IMR-90 (cell line): ENCODE measurements around the gene CATSPER3. TPM values are rescaled to one million over a fixed set of nuclear protein-coding genes. Genes with fewer than 3 reads are reported as not detected.

Experiments
- ATAC-seq: fragments of 200-7000 bp; cut with Tn5 transposase; 2 replicates; pipeline ENCODE4 v1.9.1; 2020; ENCODE audit warnings: low read depth, mild to moderate bottlenecking, moderate library complexity
- BruUV-seq: library from RNA; stranded (reverse); fragments of 400-500 nt; replicated peaks from 2 replicates; lab custom pipeline; 2021; lab: Mats Ljungman, UMichigan
- CTCF ChIA-PET: fragments of 300-600 bp; formaldehyde crosslinking; extraction: SDS; loops from one replicate; lab custom pipeline; 2021; ENCODE audit warnings: antibody characterized with exemption; lab: Yijun Ruan, JAX
- POLR2A ChIA-PET: fragments of 300-600 bp; sonication (Branson Sonifier 250); formaldehyde crosslinking; loops from one replicate; lab custom pipeline; 2022; ENCODE audit warnings: antibody characterized with exemption; ENCODE audit not compliant: unreplicated experiment; lab: Charles Lee
- DNase-seq: peaks from one replicate; pipeline ENCODE4 v3.0.0; 2013
- H2AFZ ChIP-seq: replicated peaks from 2 replicates; pipeline ENCODE3; 2013; ENCODE audit warnings: low read length, mild to moderate bottlenecking; ENCODE audit not compliant: poor library complexity
- H2AK5ac ChIP-seq: 2 replicates; pipeline ENCODE4 v1.6.1; 2013; ENCODE audit warnings: low read depth, low read length, inconsistent platforms
- H2AK9ac ChIP-seq: replicated peaks from 2 replicates; pipeline ENCODE3; 2013; ENCODE audit warnings: mild to moderate bottlenecking, low read depth, low read length, moderate library complexity; ENCODE audit not compliant: poor library complexity
- H2BK120ac ChIP-seq: 2 replicates; pipeline ENCODE4 v1.6.1; 2013; ENCODE audit warnings: low read depth, low read length, inconsistent platforms
- H2BK15ac ChIP-seq: 3 replicates; pipeline ENCODE4 v1.6.1; 2013; ENCODE audit warnings: low read depth, low read length, inconsistent platforms
- H2BK20ac ChIP-seq: 2 replicates; pipeline ENCODE4 v1.6.1; 2013; ENCODE audit warnings: low read depth, mild to moderate bottlenecking, inconsistent platforms, low read length, moderate library complexity
- H2BK5ac ChIP-seq: 2 replicates; pipeline ENCODE4 v1.6.1; 2013; ENCODE audit warnings: mild to moderate bottlenecking, low read depth, low read length, inconsistent platforms; ENCODE audit not compliant: poor library complexity, severe bottlenecking
- H3K14ac ChIP-seq: replicated peaks from 2 replicates; pipeline ENCODE4 v1.6.1; 2013; ENCODE audit warnings: low read depth, low read length, inconsistent platforms
- H3K18ac ChIP-seq: 2 replicates; pipeline ENCODE4 v1.6.1; 2013; ENCODE audit warnings: low read depth, low read length, control low read depth
- H3K23ac ChIP-seq: 2 replicates; pipeline ENCODE4 v1.6.1; 2013; ENCODE audit warnings: low read depth, low read length, inconsistent platforms
- H3K27ac ChIP-seq: 2 replicates; pipeline ENCODE4 v1.5.1; 2013; ENCODE audit warnings: mild to moderate bottlenecking, control low read depth, low read length; ENCODE audit not compliant: insufficient read depth
- H3K27me3 ChIP-seq: 2 replicates; pipeline ENCODE4 v1.6.1; 2013; ENCODE audit warnings: low read length; ENCODE audit not compliant: control insufficient read depth, insufficient read depth
- H3K36me3 ChIP-seq: 2 replicates; pipeline ENCODE4 v1.6.1; 2013; ENCODE audit warnings: low read length, mixed read lengths; ENCODE audit not compliant: control insufficient read depth, insufficient read depth
- H3K4ac ChIP-seq: 2 replicates; pipeline ENCODE4 v1.6.1; 2013; ENCODE audit warnings: low read depth, low read length, inconsistent platforms
- H3K4me1 ChIP-seq: 2 replicates; pipeline ENCODE4 v1.6.1; 2013; ENCODE audit warnings: low read length, mixed read lengths; ENCODE audit not compliant: control insufficient read depth, insufficient read depth
- H3K4me2 ChIP-seq: 2 replicates; pipeline ENCODE4 v1.6.1; 2013; ENCODE audit warnings: low read depth, mild to moderate bottlenecking, control low read depth, low read length, moderate library complexity
- H3K4me3 ChIP-seq: 2 replicates; pipeline ENCODE4 v1.5.1; 2013; ENCODE audit warnings: low read depth, mild to moderate bottlenecking, control low read depth, low read length, moderate library complexity; ENCODE audit not compliant: insufficient read depth
- H3K56ac ChIP-seq: 2 replicates; pipeline ENCODE4 v1.6.1; 2013; ENCODE audit warnings: low read length, inconsistent platforms; ENCODE audit not compliant: insufficient read depth; ENCODE audit errors: extremely low read depth
- H3K79me1 ChIP-seq, 2 experiments: 2 replicates each; pipeline ENCODE4 v1.6.1; 2013; ENCODE audit warnings: low read length in 2 of 2, inconsistent platforms in 1 of 2, low read depth in 1 of 2
- H3K9ac ChIP-seq: 2 replicates; pipeline ENCODE4 v1.6.1; 2013; ENCODE audit warnings: low read depth, low read length, control low read depth
- H3K9me1 ChIP-seq: 2 replicates; pipeline ENCODE4 v1.6.1; 2013; ENCODE audit warnings: low read length, inconsistent platforms; ENCODE audit not compliant: insufficient read depth
- H3K9me3 ChIP-seq: 2 replicates; pipeline ENCODE4 v1.6.1; 2013; ENCODE audit warnings: low read length; ENCODE audit not compliant: control insufficient read depth, insufficient read depth
- H4K20me1 ChIP-seq: 2 replicates; pipeline ENCODE4 v1.6.1; 2013; ENCODE audit warnings: low read length, inconsistent platforms; ENCODE audit not compliant: insufficient read depth
- H4K5ac ChIP-seq: 2 replicates; pipeline ENCODE4 v1.6.1; 2013; ENCODE audit warnings: mild to moderate bottlenecking, low read depth, low read length, control low read depth
- H4K8ac ChIP-seq, 2 experiments: 2 replicates each; pipeline ENCODE4 v1.6.1; 2013; ENCODE audit warnings: low read depth in 2 of 2, low read length in 2 of 2, control low read depth in 1 of 2, inconsistent platforms in 1 of 2
- H4K91ac ChIP-seq: 2 replicates; pipeline ENCODE4 v1.6.1; 2013; ENCODE audit warnings: low read depth, low read length, inconsistent platforms; ENCODE audit not compliant: insufficient read depth
- CEBPB ChIP-seq: IDR thresholded peaks from 2 replicates; pipeline ENCODE4 v1.6.1; 2012; ENCODE audit warnings: low read depth, low read length, improper control_type of control experiment
- CHD1 ChIP-seq: IDR thresholded peaks from 2 replicates; pipeline ENCODE4 v1.6.1; 2012; ENCODE audit warnings: low read depth, low read length, improper control_type of control experiment
- FOS ChIP-seq: fragments of 150-350 bp; IDR thresholded peaks from 2 replicates; pipeline ENCODE4 v1.6.1; 2016; ENCODE audit warnings: low read depth, low read length
- MAFK ChIP-seq: IDR thresholded peaks from 2 replicates; pipeline ENCODE4 v1.6.1; 2012; ENCODE audit warnings: low read depth, low read length, improper control_type of control experiment
- RAD21 ChIP-seq: IDR thresholded peaks from 2 replicates; pipeline ENCODE4 v1.6.1; 2012; ENCODE audit warnings: low read length, improper control_type of control experiment
- RCOR1 ChIP-seq: IDR thresholded peaks from 2 replicates; pipeline ENCODE4 v1.6.1; 2012; ENCODE audit warnings: mild to moderate bottlenecking, low read length, improper control_type of control experiment; ENCODE audit not compliant: insufficient replicate concordance
- RFX5 ChIP-seq: IDR thresholded peaks from 2 replicates; pipeline ENCODE4 v1.8.0; 2012; ENCODE audit warnings: low read depth, mild to moderate bottlenecking, low read length, moderate library complexity
- WGBS, 2 experiments: methylation state at CpG; one replicate each; pipeline versions ENCODE4 v1.1.5 to v1.1.7; 2013; ENCODE audit warnings: missing lambda C conversion rate in 2 of 2; ENCODE audit not compliant: insufficient read length in 1 of 2; ENCODE audit errors: extremely low coverage in 2 of 2; 5-methylcytosine and 5-hydroxymethylcytosine counted together
- dilution Hi-C: fragments of 300-500 bp; cut with HindIII; formaldehyde crosslinking; loops from one replicate; pipeline ENCODE4 v1.14.3; 2018; ENCODE audit warnings: low sequenced_read_pairs; ENCODE audit not compliant: unreplicated experiment
- in situ Hi-C: fragments of 300-500 bp; cut with MboI; formaldehyde crosslinking; loops from 3 replicates; pipeline ENCODE4 v1.14.3; 2019; ENCODE audit warnings: low sequenced_read_pairs, inconsistent platforms, mixed read lengths
- intact Hi-C: fragments of 100-400 bp; cut with micrococcal nuclease; formaldehyde crosslinking; loops from 2 replicates; pipeline ENCODE4 v1.10.0; 2022
- polyA plus RNA-seq, 3 experiments: library from polyadenylated mRNA; depleted of rRNA; stranded (reverse); fragments of >200 nt; gene quantifications; 2 replicates each; pipeline ENCODE4 v1.2.3, GENCODE V29; 2012; ENCODE audit warnings: low replicate concordance in 1 of 3
- total RNA-seq: library from RNA; depleted of rRNA; stranded (reverse); fragments of >200 nt; gene quantifications from 2 replicates; pipeline ENCODE4 v1.2.3, GENCODE V29; 2012
- TF ChIP-seq, protein P1 (sequence below): fragments of 150-350 bp; IDR thresholded peaks from 2 replicates; pipeline ENCODE4 v1.6.1; 2016; ENCODE audit warnings: low read depth, mild to moderate bottlenecking, low read length, moderate library complexity, borderline replicate concordance
- TF ChIP-seq, protein P2 (sequence below): fragments of 150-350 bp; IDR thresholded peaks from 2 replicates; pipeline ENCODE4 v1.6.1; 2017; ENCODE audit warnings: mild to moderate bottlenecking, antibody characterized with exemption, low read length, low read depth

The CATSPER3 gene
- total and polyA plus RNA-seq, 2 of the 4 experiments (the other 2 are of a cell fraction) = under 0.01 to 0.12 TPM

DNA sequence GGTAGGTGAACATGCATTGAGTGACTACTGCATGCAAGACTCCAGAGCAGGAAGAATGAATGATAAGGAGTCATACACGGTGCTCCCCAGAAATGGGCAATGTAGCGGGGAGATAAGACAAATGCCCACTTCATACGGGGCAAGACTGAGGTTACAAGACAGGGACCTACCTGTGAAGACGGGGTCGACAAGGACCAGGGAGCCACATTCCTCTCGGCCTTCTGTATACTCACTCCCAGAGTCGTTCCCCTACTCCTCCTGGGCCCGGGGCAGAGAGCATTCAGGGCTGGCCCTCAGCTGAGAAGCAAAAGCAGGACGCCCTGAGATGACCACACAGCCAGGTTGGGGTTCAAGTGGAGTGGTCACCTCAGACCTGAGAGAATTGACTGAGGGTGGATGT is 39.6 kb downstream of the CATSPER3 start:
- Histone ChIP-seq H3K4me2 (no peak overlapping the region), H2BK120ac (no peak overlapping the region), H3K4ac (no peak overlapping the region), H4K91ac (no peak overlapping the region), H2BK20ac (no peak overlapping the region), H2BK15ac (no peak overlapping the region), H3K27ac (no peak overlapping the region), H3K18ac (no peak overlapping the region), H3K79me1 (no peaks in the 10 kb centered on the region), H3K4me1 (no peaks in the 10 kb centered on the region), H3K27me3 (0 out of 2 replicates have a peak, but pooled peaks cover 2% of the 10 kb centered on the region), H3K9me1 (peaks cover 4% of the 10 kb centered on the region; the same call in 1 of the 2 replicates), H2AK9ac (no peak overlapping the region), H2AFZ (no peak overlapping the region), H4K20me1 (no peaks in the 10 kb centered on the region; the same call in none of the 2 replicates), H4K8ac (no peak overlapping the region), H2AK5ac (no peak overlapping the region), H4K5ac (no peak overlapping the region), H2BK5ac (no peak overlapping the region), H3K36me3 (no peaks in the 10 kb centered on the region; the same call in 1 of the 2 replicates), H3K4me3 (no peak overlapping the region), H3K14ac (no peak overlapping the region), H3K9me3 (peaks cover 2% of the 10 kb centered on the region; the same call in 1 of the 2 replicates), H3K9ac (no peak overlapping the region), H3K23ac (no peak overlapping the region), H3K56ac (no peak overlapping the region)
- BruUV-seq = no TSS peak
- DNase-seq (no peak), ATAC-seq (no peak)
- ChIA-PET POLR2A (no interaction called here), CTCF (no interaction called here)
- 95% methylated on average over 3 of the region's 9 CpGs; no CpG with 5 or more reads in 1 of the 2 experiments for WGBS, 2 experiments
- in situ Hi-C loops (no loop called here), dilution Hi-C loops (no loop called here), intact Hi-C loops (no loop called here)
- TF ChIP-seq MAFK (no peak), RCOR1 (no peak), RFX5 (no peak), RAD21 (no peak), CEBPB (no peak), FOS (no peak), CHD1 (no peak)
- TF ChIP-seq, protein P1, sequence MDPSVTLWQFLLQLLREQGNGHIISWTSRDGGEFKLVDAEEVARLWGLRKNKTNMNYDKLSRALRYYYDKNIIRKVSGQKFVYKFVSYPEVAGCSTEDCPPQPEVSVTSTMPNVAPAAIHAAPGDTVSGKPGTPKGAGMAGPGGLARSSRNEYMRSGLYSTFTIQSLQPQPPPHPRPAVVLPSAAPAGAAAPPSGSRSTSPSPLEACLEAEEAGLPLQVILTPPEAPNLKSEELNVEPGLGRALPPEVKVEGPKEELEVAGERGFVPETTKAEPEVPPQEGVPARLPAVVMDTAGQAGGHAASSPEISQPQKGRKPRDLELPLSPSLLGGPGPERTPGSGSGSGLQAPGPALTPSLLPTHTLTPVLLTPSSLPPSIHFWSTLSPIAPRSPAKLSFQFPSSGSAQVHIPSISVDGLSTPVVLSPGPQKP = no peak
- TF ChIP-seq, protein P2, sequence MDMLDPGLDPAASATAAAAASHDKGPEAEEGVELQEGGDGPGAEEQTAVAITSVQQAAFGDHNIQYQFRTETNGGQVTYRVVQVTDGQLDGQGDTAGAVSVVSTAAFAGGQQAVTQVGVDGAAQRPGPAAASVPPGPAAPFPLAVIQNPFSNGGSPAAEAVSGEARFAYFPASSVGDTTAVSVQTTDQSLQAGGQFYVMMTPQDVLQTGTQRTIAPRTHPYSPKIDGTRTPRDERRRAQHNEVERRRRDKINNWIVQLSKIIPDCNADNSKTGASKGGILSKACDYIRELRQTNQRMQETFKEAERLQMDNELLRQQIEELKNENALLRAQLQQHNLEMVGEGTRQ = no peak
